Posterior vena cava (tissue), 2 donors: Measurements from ENCODE around the gene SKIC2. TPM values are rescaled to one million over a fixed set of nuclear protein-coding genes. Genes with fewer than 3 reads are reported as not detected.
"Not testable (repeated sequence)": the region's sequence is repeated elsewhere in the genome, so short reads cannot be mapped to it uniquely, and the experiment has no call there.

ENCODE experiments used
- DNase-seq: peaks from one replicate; pipeline ENCODE4 v3.0.0-alpha.2; 2020; ENCODE audit warnings: low spot score
- intact Hi-C, 2 donors: fragments of 100-400 bp; cut with DNase I; formaldehyde crosslinking; loops; one replicate each; pipeline versions ENCODE4 v1.14.1 to v1.14.2; 2022 to 2023
- total RNA-seq, 2 donors: library from RNA; stranded (reverse); fragmentation: NEBNext Ultra II Directional; extraction: Animal tissue kit (Norgen Biotek cat#: 25700); gene quantifications; one replicate each; pipeline ENCODE4 v1.2.1, GENCODE V29; 2021
- donor health status: DM: yes; HTN: yes; CAD: no.
- donor health status: DM: yes; HTN: yes; CAD: no.

Gene SKIC2
- total RNA-seq, 2 donors from 2014 or later: 41.6 to 42.9 TPM

- DNase-seq: peak; percentile 45
- intact Hi-C loops: no loop called here
Observed at GRCh38 chr6:31966997-31967925, 8.3 kb downstream of the SKIC2 start.

GRCh38 chr6:31967926-31968320 is 8.9 kb downstream of the SKIC2 start:
- DNase-seq: no peak
- intact Hi-C loops: no loop called here

GRCh38 chr6:31968326-31968725 is 9.4 kb downstream of the SKIC2 start:
- DNase-seq: peak; percentile 75

GRCh38 chr6:31968791-31969711 is 10.1 kb downstream of the SKIC2 start:
- intact Hi-C loops: no loop called here
- DNase-seq: peak; percentile 78

More at GRCh38 chr6:31968326-31968725, 9.4 kb downstream of the SKIC2 start:
- intact Hi-C loops: no loop called here

- intact Hi-C loops: no loop called here
- DNase-seq: peak; percentile 50
Observed at GRCh38 chr6:31969712-31970603, 11.0 kb downstream of the SKIC2 start.

GRCh38 chr6:31970604-31971271 is 11.8 kb downstream of the SKIC2 start:
- peak; percentile 82 for DNase-seq
- intact Hi-C loops: no loop called here

GRCh38 chr6:31971279-31971992 is 12.5 kb downstream of the SKIC2 start:
- intact Hi-C loops: no loop called here
- peak; percentile 77 for DNase-seq

- peak; percentile 99 for DNase-seq
- intact Hi-C loops: no loop called here
Observed at GRCh38 chr6:31971993-31972708, 13.2 kb downstream of the SKIC2 start, which contains the start of gene DXO. Gene DXO (minus strand): TSS chr6:31972138. CDS start chr6:31971675, 463 bp downstream.

GRCh38 chr6:31972709-31973350 is 13.9 kb downstream of the SKIC2 start:
- intact Hi-C loops: no loop called here

GRCh38 chr6:31976065-31976464 is 17.1 kb downstream of the SKIC2 start:
- peak; percentile 64 for DNase-seq
- intact Hi-C loops: not testable (repeated sequence)

More at GRCh38 chr6:31972709-31973350, 13.9 kb downstream of the SKIC2 start:
- DNase-seq: peak; percentile 78

GRCh38 chr6:31977816-31978431 is 18.9 kb downstream of the SKIC2 start:
- DNase-seq: peak; percentile 25

GRCh38 chr6:31978831-31979230 is 19.9 kb downstream of the SKIC2 start:
- peak; percentile 40 for DNase-seq
- intact Hi-C loops: no loop called here

More at GRCh38 chr6:31977816-31978431, 18.9 kb downstream of the SKIC2 start:
- intact Hi-C loops: no loop called here

GRCh38 chr6:31979238-31979898 is 20.4 kb downstream of the SKIC2 start:
- peak; percentile 20 for DNase-seq
- intact Hi-C loops: no loop called here

- DNase-seq: peak; percentile 58
- intact Hi-C loops: not testable (repeated sequence)
Observed at GRCh38 chr6:31980195-31980876, 21.4 kb downstream of the SKIC2 start.

GRCh38 chr6:31980998-31981397 is 22.0 kb downstream of the SKIC2 start:
- intact Hi-C loops, DNase-seq: not testable (repeated sequence)
